ENCODE results near the gene LIMA1.
"Not testable (repeated sequence)": the region's sequence is repeated elsewhere in the genome, so short reads cannot be mapped to it uniquely, and the experiment has no call there.

The LIMA1 gene

GRCh38 chr12:50246873-50247612 is 36.3 kb downstream of the LIMA1 start:
- DNase-seq: no peak

- no peak for DNase-seq
These were observed 37.0 kb downstream of the LIMA1 start for GRCh38 chr12:50246197-50246865.

- DNase-seq: no peak
These were observed 39.8 kb downstream of the LIMA1 start for GRCh38 chr12:50243507-50243906.

- no peak for DNase-seq
These were observed 40.5 kb downstream of the LIMA1 start for GRCh38 chr12:50242751-50243191.

GRCh38 chr12:50241178-50241577 is 42.1 kb downstream of the LIMA1 start:
- no peak for DNase-seq

- DNase-seq: no peak
These were observed 42.6 kb downstream of the LIMA1 start for GRCh38 chr12:50240792-50241114.

GRCh38 chr12:50240096-50240791 is 43.1 kb downstream of the LIMA1 start:
- DNase-seq: no peak

- no peak for DNase-seq
These were observed 43.9 kb downstream of the LIMA1 start for GRCh38 chr12:50239355-50239891.

- no peak for DNase-seq
These were observed 49.0 kb downstream of the LIMA1 start for GRCh38 chr12:50234347-50234746.

GRCh38 chr12:50232771-50233209 is 50.5 kb downstream of the LIMA1 start:
- DNase-seq: no peak

GRCh38 chr12:50232206-50232605 is 51.1 kb downstream of the LIMA1 start:
- no peak for DNase-seq

- no peak for DNase-seq
These were observed 52.0 kb downstream of the LIMA1 start for GRCh38 chr12:50231346-50231745.

GRCh38 chr12:50230217-50230616 is 53.1 kb downstream of the LIMA1 start:
- DNase-seq: no peak

GRCh38 chr12:50224026-50224692 is 59.2 kb downstream of the LIMA1 start:
- peak; percentile 84 for DNase-seq

- DNase-seq: peak; percentile 55
These were observed 61.0 kb downstream of the LIMA1 start for GRCh38 chr12:50222275-50222783.

GRCh38 chr12:50221228-50222008 is 61.9 kb downstream of the LIMA1 start:
- DNase-seq: peak; percentile 34

GRCh38 chr12:50220363-50220995 is 62.8 kb downstream of the LIMA1 start:
- no peak for DNase-seq

- DNase-seq: no peak
These were observed 63.8 kb downstream of the LIMA1 start for GRCh38 chr12:50219544-50219943.

GRCh38 chr12:50219001-50219400 is 64.3 kb downstream of the LIMA1 start:
- DNase-seq: not testable (repeated sequence)

GRCh38 chr12:50218386-50218785 is 64.9 kb downstream of the LIMA1 start:
- no peak for DNase-seq

GRCh38 chr12:50217202-50217601 is 66.1 kb downstream of the LIMA1 start:
- DNase-seq: no peak

- no peak for DNase-seq
These were observed 68.3 kb downstream of the LIMA1 start for GRCh38 chr12:50215033-50215432.

Measured in NCI-H2107 (cell line).